Neural crest cell (in vitro differentiated cells): Measurements from ENCODE around the gene WASF3. TPM values are rescaled to one million over a fixed set of nuclear protein-coding genes. Genes with fewer than 3 reads are reported as not detected.

Experiments used
- DNase-seq: peaks from one replicate; pipeline ENCODE4 v3.0.0; 2021; ENCODE audit warnings: low read depth, mixed read lengths, low spot score
- H3K27ac Mint-ChIP-seq: one replicate; pipeline ENCODE4 v1.8.0; 2021; ENCODE audit warnings: mild to moderate bottlenecking, mixed read lengths; ENCODE audit not compliant: unreplicated experiment
- H3K27me3 Mint-ChIP-seq: 2 replicates; pipeline ENCODE4 v1.8.0; 2021; ENCODE audit warnings: low read depth, mild to moderate bottlenecking, mixed read lengths
- H3K36me3 Mint-ChIP-seq: 2 replicates; pipeline ENCODE4 v1.8.0; 2021; ENCODE audit warnings: low read depth, mild to moderate bottlenecking, mixed read lengths
- H3K4me1 Mint-ChIP-seq: 2 replicates; pipeline ENCODE4 v1.8.0; 2021; ENCODE audit warnings: mixed read lengths
- H3K4me3 Mint-ChIP-seq: one replicate; pipeline ENCODE4 v1.8.0; 2021; ENCODE audit warnings: mild to moderate bottlenecking, mixed read lengths
- H3K9me3 Mint-ChIP-seq: 2 replicates; pipeline ENCODE4 v1.8.0; 2021; ENCODE audit warnings: mixed read lengths
- CTCF ChIP-seq: fragments of 200-600 bp; sonication (generic); conservative IDR thresholded peaks from 2 replicates; pipeline ENCODE4 v1.5.0; 2021; ENCODE audit warnings: antibody characterized with exemption, mild to moderate bottlenecking
- total RNA-seq: library from RNA; stranded (reverse); gene quantifications from 2 replicates; pipeline ENCODE4 v1.2.1, GENCODE V29; 2021

WASF3 gene
- total RNA-seq, 1 donor from 2014 or later: 79.7 TPM

GRCh38 chr13:26557051-26557392, 461 bp upstream of the WASF3 start:
- Mint-ChIP-seq H3K9me3 (peaks cover 5% of the 10 kb centered on the region), H3K4me3 (peak overlapping the region; percentile 67), H3K4me1 (peaks cover 18% of the 10 kb centered on the region), H3K27me3 (peaks cover 20% of the 10 kb centered on the region), H3K36me3 (no peaks in the 10 kb centered on the region), H3K27ac (no peak overlapping the region)
- DNase-seq: no peak
- no peak for TF ChIP-seq CTCF

- DNase-seq: peak; percentile 16
- Mint-ChIP-seq H3K4me1 (peaks cover 18% of the 10 kb centered on the region), H3K9me3 (peaks cover 5% of the 10 kb centered on the region), H3K27ac (peak overlapping the region; percentile 93), H3K27me3 (peaks cover 13% of the 10 kb centered on the region), H3K36me3 (no peaks in the 10 kb centered on the region), H3K4me3 (peak overlapping the region; percentile 99)
- TF ChIP-seq CTCF: no peak
Measured at GRCh38 chr13:26558074-26558805, 757 bp downstream of the WASF3 start.

GRCh38 chr13:26558987-26559386, 1.5 kb downstream of the WASF3 start:
- Mint-ChIP-seq H3K27ac (no peak overlapping the region), H3K4me1 (peaks cover 21% of the 10 kb centered on the region), H3K9me3 (peaks cover 5% of the 10 kb centered on the region), H3K27me3 (peaks cover 12% of the 10 kb centered on the region), H3K4me3 (peak overlapping the region; percentile 99), H3K36me3 (no peaks in the 10 kb centered on the region)
- no peak for TF ChIP-seq CTCF
- no peak for DNase-seq

DNA sequence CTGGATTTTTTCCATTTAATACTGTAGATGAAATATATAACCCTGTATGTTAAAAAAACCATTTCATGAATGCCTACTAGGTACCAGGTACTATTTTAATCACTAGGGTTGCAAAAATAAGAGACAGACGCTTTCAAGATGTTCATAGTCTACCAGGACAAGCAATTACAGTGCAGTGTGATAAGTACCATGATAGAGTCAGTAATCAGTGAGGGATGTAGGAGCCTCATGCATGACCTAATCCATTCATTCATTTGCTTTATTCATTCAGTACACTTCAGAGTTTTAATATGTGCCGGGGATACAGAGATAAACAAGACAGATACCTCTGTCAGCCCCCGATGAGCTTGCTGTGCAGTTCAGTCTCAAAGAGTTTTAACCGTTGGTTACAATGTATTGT, 3.0 kb downstream of the WASF3 start:
- Mint-ChIP-seq H3K4me3 (no peak overlapping the region), H3K27ac (no peak overlapping the region), H3K27me3 (peaks cover 8% of the 10 kb centered on the region), H3K4me1 (peaks cover 34% of the 10 kb centered on the region), H3K36me3 (no peaks in the 10 kb centered on the region), H3K9me3 (no peaks in the 10 kb centered on the region)
- DNase-seq: no peak
- TF ChIP-seq CTCF: no peak

- Mint-ChIP-seq H3K4me3 (no peak overlapping the region), H3K36me3 (no peaks in the 10 kb centered on the region), H3K9me3 (no peaks in the 10 kb centered on the region), H3K4me1 (peaks cover 38% of the 10 kb centered on the region), H3K27ac (no peak overlapping the region), H3K27me3 (peaks cover 5% of the 10 kb centered on the region)
- DNase-seq: no peak
- no peak for TF ChIP-seq CTCF
Measured at GRCh38 chr13:26561067-26561466, 3.6 kb downstream of the WASF3 start.
